ENCODE measurements around the gene MVD. TPM values are rescaled to one million over a fixed set of nuclear protein-coding genes. Genes with fewer than 3 reads are reported as not detected.
"Not testable (repeated sequence)": the region's sequence is repeated elsewhere in the genome, so short reads cannot be mapped to it uniquely, and the experiment has no call there.

The MVD gene
- polyA plus RNA-seq, 4 donors = 24.9 to 41.0 (median 37.7) TPM

DNA sequence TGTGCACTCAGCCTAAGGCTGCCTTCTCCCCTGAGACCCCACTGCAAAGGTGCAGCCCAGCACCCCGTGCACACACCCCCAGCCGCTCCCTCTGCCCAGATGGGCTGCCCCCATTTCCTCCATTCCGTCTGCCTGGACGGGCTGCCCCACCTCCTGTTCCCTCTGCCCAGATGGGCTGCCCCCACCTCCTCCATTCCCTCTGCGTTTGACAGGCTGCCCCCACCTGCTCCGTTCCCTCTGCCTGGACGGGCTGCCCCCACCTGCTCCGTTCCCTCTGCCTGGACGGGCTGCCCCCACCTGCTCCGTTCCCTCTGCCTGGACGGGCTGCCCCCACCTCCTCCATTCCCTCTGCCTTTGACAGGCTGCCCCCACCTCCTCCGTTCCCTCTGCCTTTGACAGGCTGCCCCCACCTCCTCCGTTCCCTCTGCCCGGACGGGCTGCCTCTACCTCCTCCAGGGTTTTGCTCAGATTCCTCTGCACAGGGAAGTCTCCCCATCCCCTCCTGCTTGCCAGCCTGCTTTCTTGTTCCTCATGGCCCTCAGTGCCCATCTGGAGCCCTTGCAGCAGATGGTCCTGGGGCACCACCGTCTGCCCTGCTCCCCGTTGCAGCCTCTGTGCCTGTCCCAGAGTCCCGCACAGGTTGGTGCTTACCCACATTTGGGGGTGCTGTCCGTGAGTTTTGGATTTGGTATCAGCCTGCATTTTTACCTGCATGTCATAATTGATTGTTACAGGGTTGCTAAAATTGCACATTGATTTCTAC lies 47.9 kb downstream of the MVD start:
- no peak for DNase-seq (ENCODE audit: low read depth in 4 of 4, low spot score in 2 of 4)

- no peak for DNase-seq (ENCODE audit: low read depth in 4 of 4, low spot score in 2 of 4)
Measured at GRCh38 chr16:88613911-88614817, 48.7 kb downstream of the MVD start.

- DNase-seq (ENCODE audit: low read depth in 4 of 4, low spot score in 2 of 4) = no peak
Measured at GRCh38 chr16:88613293-88613692, 49.6 kb downstream of the MVD start.

DNA sequence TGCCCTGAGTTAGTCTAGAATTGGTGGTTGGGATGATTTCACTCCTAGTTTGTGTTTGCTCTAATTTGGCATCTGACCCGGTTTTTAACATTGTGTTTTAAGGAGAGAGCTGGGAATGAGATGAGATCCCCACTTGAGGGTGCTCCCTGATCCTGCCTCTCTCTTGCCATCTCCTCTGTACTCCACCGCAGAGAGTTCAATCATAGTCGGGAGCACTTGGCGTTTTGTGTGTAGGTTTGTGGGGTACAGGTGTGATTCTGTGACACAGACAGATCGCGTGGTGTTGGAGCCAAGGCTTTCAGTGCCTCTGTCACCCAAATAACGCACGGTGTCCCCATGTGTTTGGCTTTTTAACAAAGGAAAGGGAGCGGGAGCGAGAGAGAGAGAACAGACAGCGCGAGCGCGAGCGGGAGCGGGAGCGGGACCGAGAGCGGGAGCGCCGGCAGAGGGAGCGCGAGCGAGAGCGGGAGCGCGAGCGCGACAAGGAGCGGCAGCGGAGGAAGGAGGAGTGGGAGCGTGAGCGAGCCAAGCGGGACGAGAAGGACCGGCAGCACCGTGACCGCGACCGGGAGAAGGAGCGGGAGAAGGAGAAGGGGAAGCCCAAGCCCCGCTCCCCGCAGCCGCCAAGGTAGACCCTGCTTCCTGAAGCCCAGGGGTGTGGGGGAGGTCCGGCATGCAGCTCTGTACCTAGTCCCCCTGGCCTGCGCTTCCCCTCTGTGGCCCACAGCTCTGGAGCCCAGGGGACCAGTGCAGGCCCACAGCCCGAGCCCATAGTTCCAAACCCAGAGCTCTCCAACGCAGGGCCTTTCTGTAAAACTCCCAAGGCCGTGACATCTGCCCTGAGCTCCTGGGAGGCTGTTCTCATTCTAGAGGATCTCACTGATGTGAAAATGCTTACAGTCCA lies 51.7 kb downstream of the MVD start:
- DNase-seq (ENCODE audit: low read depth in 4 of 4, low spot score in 2 of 4) = peak in 3 of 4 donors; percentile 28 to 67 (median 50)

- no peak for DNase-seq (ENCODE audit: low read depth in 4 of 4, low spot score in 2 of 4)
Measured at GRCh38 chr16:88610080-88610479, 52.8 kb downstream of the MVD start.

DNA sequence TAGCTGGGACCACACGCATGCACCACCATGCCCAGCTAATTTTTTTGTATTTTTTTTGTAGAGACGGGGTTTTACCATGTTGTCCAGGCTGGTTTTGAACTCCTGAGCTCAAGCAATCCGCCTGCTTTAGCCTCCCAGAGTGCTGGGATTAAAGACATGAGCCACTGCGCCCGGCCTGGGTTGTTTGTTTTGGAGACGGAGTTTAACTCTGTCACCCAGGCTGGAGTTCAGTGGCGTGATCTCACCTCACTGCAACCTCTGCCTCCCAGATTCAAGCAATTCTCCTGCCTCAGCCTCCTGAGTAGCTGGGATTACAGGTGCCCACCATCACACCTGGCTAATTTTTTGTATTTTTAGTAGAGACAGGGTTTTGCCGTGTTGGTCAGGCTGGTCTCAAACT lies 53.5 kb downstream of the MVD start:
- DNase-seq (ENCODE audit: low read depth in 4 of 4, low spot score in 2 of 4) = not testable (repeated sequence)

DNA sequence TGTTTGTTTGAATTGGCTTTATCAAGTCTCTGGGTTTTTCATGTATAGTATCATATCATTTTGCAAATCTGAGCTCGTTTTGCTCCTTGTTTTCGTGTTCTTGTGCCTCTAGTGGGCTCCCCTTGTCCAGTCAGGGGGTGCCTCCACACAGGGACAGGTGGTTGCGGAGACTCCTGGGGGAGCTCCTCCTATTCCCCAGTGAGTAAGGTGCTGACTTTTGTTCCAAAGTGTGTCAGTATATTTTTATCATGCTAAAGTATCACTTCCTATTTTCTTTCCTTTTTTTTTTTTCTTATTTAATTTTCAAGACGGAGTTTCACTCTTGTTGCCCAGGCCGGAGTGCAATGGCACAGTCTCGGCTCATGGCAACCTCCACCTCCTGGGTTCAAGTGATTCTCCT lies 54.8 kb downstream of the MVD start:
- DNase-seq (ENCODE audit: low read depth in 4 of 4, low spot score in 2 of 4) = no peak

GRCh38 chr16:88606148-88606757 lies 56.6 kb downstream of the MVD start:
- DNase-seq (ENCODE audit: low read depth in 4 of 4, low spot score in 2 of 4) = no peak

- no peak for DNase-seq (ENCODE audit: low read depth in 4 of 4, low spot score in 2 of 4)
Measured at GRCh38 chr16:88605186-88606147, 57.4 kb downstream of the MVD start.

- no peak for DNase-seq (ENCODE audit: low read depth in 4 of 4, low spot score in 2 of 4)
Measured at GRCh38 chr16:88602091-88602490, 60.8 kb downstream of the MVD start.

Other genes with a start within 250 kb of the MVD start
- gene ZFPM1, start 209.8 kb downstream of the MVD start, polyA plus RNA-seq (ENCODE audit: insufficient read length in 4 of 4) = 1 to 10 TPM; 1.9 to 6.7 (median 5.0) TPM
- gene ZC3H18, start 92.7 kb downstream of the MVD start, polyA plus RNA-seq (ENCODE audit: insufficient read length in 4 of 4) = 10 to 100 TPM; 29.3 to 51.0 (median 44.5) TPM
- gene IL17C, start 24.5 kb downstream of the MVD start, polyA plus RNA-seq (ENCODE audit: insufficient read length in 4 of 4) = under 1 TPM in 2 of 4 donors, not detected in 2; 0.09 to 0.14 TPM
- 100 to 1,000 TPM in 3 of 4 donors, 10 to 100 TPM in 1; 89.6 to 180 (median 148) TPM for gene CYBA, start 12.0 kb downstream of the MVD start, polyA plus RNA-seq (ENCODE audit: insufficient read length in 4 of 4)
- 1 to 10 TPM in 2 of 4 donors, under 1 TPM in 2; 0.32 to 1.3 (median 0.96) TPM for gene SNAI3, start 23.4 kb upstream of the MVD start, polyA plus RNA-seq (ENCODE audit: insufficient read length in 4 of 4)
- 10 to 100 TPM; 17.0 to 25.4 (median 19.7) TPM for gene RNF166, start 43.3 kb upstream of the MVD start, polyA plus RNA-seq (ENCODE audit: insufficient read length in 4 of 4)
- 10 to 100 TPM in 3 of 4 donors, 1 to 10 TPM in 1; 9.8 to 17.8 (median 14.4) TPM for gene CTU2, start 43.4 kb upstream of the MVD start, polyA plus RNA-seq (ENCODE audit: insufficient read length in 4 of 4)
- 10 to 100 TPM; 23.9 to 55.2 (median 44.8) TPM for gene PIEZO1, start 122.1 kb upstream of the MVD start, polyA plus RNA-seq (ENCODE audit: insufficient read length in 4 of 4)
- gene CDT1, start 140.7 kb upstream of the MVD start, polyA plus RNA-seq (ENCODE audit: insufficient read length in 4 of 4) = 10 to 100 TPM in 3 of 4 donors, 1 to 10 TPM in 1; 9.5 to 26.8 (median 18.8) TPM
- gene APRT, start 148.8 kb upstream of the MVD start, polyA plus RNA-seq (ENCODE audit: insufficient read length in 4 of 4) = 100 to 1,000 TPM in 2 of 4 donors, 10 to 100 TPM in 2; 74.9 to 122 (median 104) TPM
- gene GALNS, start 193.9 kb upstream of the MVD start, polyA plus RNA-seq (ENCODE audit: insufficient read length in 4 of 4) = 10 to 100 TPM; 18.5 to 28.2 (median 25.7) TPM
- gene TRAPPC2L, start 194.0 kb upstream of the MVD start, polyA plus RNA-seq (ENCODE audit: insufficient read length in 4 of 4) = 10 to 100 TPM; 76.5 to 85.0 (median 80.5) TPM
- under 1 TPM in 1 of 4 donors, not detected in 3; 0.11 TPM for gene PABPN1L, start 203.6 kb upstream of the MVD start, polyA plus RNA-seq (ENCODE audit: insufficient read length in 4 of 4)